ENCODE data around the gene FLRT2. TPM values are rescaled to one million over a fixed set of nuclear protein-coding genes. Genes with fewer than 3 reads are reported as not detected.
A peak's percentile ranks its signal among the peaks of the same experiment; 100 is the strongest.

Gene FLRT2
- total and polyA plus RNA-seq, 2 of the 4 experiments (the other 2 are of a cell fraction): 10.2 to 13.1 TPM

DNA sequence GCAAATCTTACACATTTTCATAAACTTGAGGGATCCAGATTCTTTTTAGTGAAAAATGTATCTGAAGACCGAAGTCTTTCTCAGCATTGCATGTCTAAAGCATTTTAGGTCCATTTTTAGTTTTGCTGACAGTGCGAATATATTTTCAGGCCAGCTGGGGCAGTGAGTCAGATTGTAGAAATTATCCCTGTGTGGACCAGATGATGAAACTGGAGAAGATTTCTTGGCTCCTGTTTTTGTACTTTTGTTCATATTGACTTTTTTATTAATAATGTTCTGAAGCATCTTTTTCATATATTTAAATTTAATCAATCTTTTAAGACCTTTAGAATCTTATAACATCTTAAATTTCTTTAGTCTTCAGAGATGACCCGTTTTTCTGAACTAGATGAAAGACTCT is 173.1 kb downstream of the FLRT2 start:
- Histone ChIP-seq H3K36me3 (ENCODE audit: control insufficient read depth, insufficient read depth, low read length) (no peaks in the 10 kb centered on the region), H2BK120ac (ENCODE audit: low read depth, low read length) (no peak overlapping the region), H4K5ac (ENCODE audit: low read depth, low read length) (no peak overlapping the region), H3K27ac (ENCODE audit: insufficient read depth, low read length) (no peak overlapping the region), H3K79me1 (ENCODE audit: low read depth in 1 of 2, low read length in 2 of 2) (no peaks in the 10 kb centered on the region), H2AK5ac (ENCODE audit: low read depth, low read length) (no peak overlapping the region), H2BK5ac (ENCODE audit: low read depth, low read length, poor library complexity, severe bottlenecking) (no peak overlapping the region), H2BK20ac (ENCODE audit: low read depth, low read length) (no peak overlapping the region), H3K4ac (ENCODE audit: low read depth, low read length) (no peak overlapping the region), H3K9me3 (ENCODE audit: control insufficient read depth, insufficient read depth, low read length) (no peaks in the 10 kb centered on the region), H3K9ac (ENCODE audit: low read depth, low read length) (no peak overlapping the region), H3K4me2 (ENCODE audit: low read depth, low read length) (no peak overlapping the region), H3K9me1 (ENCODE audit: insufficient read depth, low read length) (no peaks in the 10 kb centered on the region), H3K56ac (ENCODE audit: extremely low read depth, insufficient read depth, low read length) (no peak overlapping the region), H4K8ac (ENCODE audit: low read depth in 2 of 2, low read length in 2 of 2) (no peak overlapping the region), H4K91ac (ENCODE audit: insufficient read depth, low read depth, low read length) (no peak overlapping the region), H3K27me3 (ENCODE audit: control insufficient read depth, insufficient read depth, low read length) (no peaks in the 10 kb centered on the region), H3K23ac (ENCODE audit: low read depth, low read length) (no peak overlapping the region), H3K14ac (replicated peaks; ENCODE audit: low read depth, low read length) (no peak overlapping the region), H4K20me1 (ENCODE audit: insufficient read depth, low read length) (no peaks in the 10 kb centered on the region), H2AK9ac (replicated peaks; ENCODE audit: low read depth, low read length, poor library complexity) (no peak overlapping the region), H3K4me3 (ENCODE audit: insufficient read depth, low read depth, low read length) (no peak overlapping the region), H2BK15ac (ENCODE audit: low read depth, low read length) (no peak overlapping the region), H3K18ac (ENCODE audit: low read depth, low read length) (no peak overlapping the region), H3K4me1 (ENCODE audit: control insufficient read depth, insufficient read depth, low read length) (no peaks in the 10 kb centered on the region), H2AFZ (replicated peaks; ENCODE audit: low read length, poor library complexity) (no peak overlapping the region)
- ATAC-seq (ENCODE audit: low read depth) (no peak), DNase-seq (peak; percentile 44)
- whole genome bisulfite sequencing, 2 experiments (ENCODE audit: extremely low coverage in 2 of 2, insufficient read length in 1 of 2): no CpG with 5 or more reads among the region's 3 CpGs
- TF ChIP-seq RFX5 (IDR thresholded peaks at IDR 0.05; ENCODE audit: low read depth, low read length) (no peak), MAFK (IDR thresholded peaks at IDR 0.05; ENCODE audit: low read depth, low read length) (peak; percentile 99), CHD1 (IDR thresholded peaks at IDR 0.05; ENCODE audit: low read depth, low read length) (no peak), RCOR1 (IDR thresholded peaks at IDR 0.05; ENCODE audit: insufficient replicate concordance, low read length) (no peak), SMC3 (IDR thresholded peaks at IDR 0.05; ENCODE audit: low read depth, low read length) (no peak), FOS (IDR thresholded peaks at IDR 0.05; ENCODE audit: low read depth, low read length) (no peak), RAD21 (IDR thresholded peaks at IDR 0.05; ENCODE audit: low read length) (no peak)
- intact Hi-C loops (cut with micrococcal nuclease): no loop called here
- no TSS peak for BruUV-seq (replicated peaks)
- in situ Hi-C loops (cut with MboI; ENCODE audit: low sequenced_read_pairs): no loop called here
- dilution Hi-C loops (cut with HindIII; ENCODE audit: low sequenced_read_pairs, unreplicated experiment): no loop called here
- ChIA-PET POLR2A (ENCODE audit: unreplicated experiment) (no interaction called here), CTCF (no interaction called here)
